ENCODE data around the gene STXBP1.

DNA sequence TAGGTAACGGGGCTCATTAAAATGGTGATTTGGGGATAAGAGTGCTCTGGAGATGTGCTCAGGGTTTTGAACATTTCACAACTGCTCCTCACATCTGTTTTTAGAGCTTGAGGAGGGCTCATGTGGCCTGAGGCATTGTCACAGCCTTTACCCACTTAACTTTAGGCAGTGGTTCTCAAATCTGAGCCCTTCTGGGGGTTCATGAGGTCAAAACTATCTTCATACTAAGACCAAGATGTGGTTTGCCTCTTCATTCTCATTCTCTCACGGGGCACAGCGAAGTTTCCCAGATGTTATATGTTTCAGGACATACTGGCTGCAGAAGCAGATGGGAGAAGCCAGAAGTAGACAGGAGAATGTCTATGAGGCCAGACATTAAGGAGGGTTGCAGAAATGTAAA lies 38.4 kb downstream of the STXBP1 start:
- TF ChIP-seq EZH2 (IDR thresholded peaks at IDR 0.05; ENCODE audit: insufficient read depth, poor library complexity, severe bottlenecking): no peak
- no peak for TF ChIP-seq EZH2phosphoT487 (IDR thresholded peaks at IDR 0.05; ENCODE audit: insufficient read depth, low read depth)

Data from GM23248 (cell line).